Measurements from ENCODE around the gene FEM1B.
"Not testable (repeated sequence)": the region's sequence is repeated elsewhere in the genome, so short reads cannot be mapped to it uniquely, and the experiment has no call there.

FEM1B gene

GRCh38 chr15:68234060-68234459, 43.5 kb upstream of the FEM1B start:
- no peak for TF ChIP-seq POLR2AphosphoS5 (IDR thresholded peaks at IDR 0.05; ENCODE audit: low read depth)
- no peak for DNase-seq (ENCODE audit: low read depth in 1 of 2, low spot score in 1 of 2)
- Histone ChIP-seq H3K4me3 (replicated peaks; ENCODE audit: insufficient read depth, low read length) (no peak overlapping the region), H3K27me3 (ENCODE audit: insufficient read depth, poor library complexity, severe bottlenecking) (no peaks in the 10 kb centered on the region), H3K27ac (replicated peaks) (no peak overlapping the region; the same call in 1 of the 2 replicates)

GRCh38 chr15:68234520-68234919, 43.0 kb upstream of the FEM1B start:
- H3K27me3 ChIP-seq (ENCODE audit: insufficient read depth, poor library complexity, severe bottlenecking); DNase-seq (ENCODE audit: low read depth in 1 of 2, low spot score in 1 of 2); H3K4me3 ChIP-seq (replicated peaks; ENCODE audit: insufficient read depth, low read length); H3K27ac ChIP-seq (replicated peaks): not testable (repeated sequence)

GRCh38 chr15:68235022-68235421, 42.5 kb upstream of the FEM1B start:
- no peak for DNase-seq (ENCODE audit: low read depth in 1 of 2, low spot score in 1 of 2)
- TF ChIP-seq CTCF (IDR thresholded peaks at IDR 0.05; ENCODE audit: insufficient read depth, low read length): no peak
- TF ChIP-seq SPI1 (IDR thresholded peaks at IDR 0.05; ENCODE audit: borderline replicate concordance, low read depth): no peak
- TF ChIP-seq GABPA (IDR thresholded peaks at IDR 0.05; ENCODE audit: low read depth): no peak
- TF ChIP-seq REST (IDR thresholded peaks at IDR 0.05; ENCODE audit: insufficient replicate concordance, low read depth): no peak
- TF ChIP-seq POLR2AphosphoS5 (IDR thresholded peaks at IDR 0.05; ENCODE audit: low read depth): no peak
- H3K27me3 ChIP-seq (ENCODE audit: insufficient read depth, poor library complexity, severe bottlenecking): no peaks in the 10 kb centered on the region
- H3K27ac ChIP-seq (replicated peaks): no peak overlapping the region
- no peak overlapping the region for H3K4me3 ChIP-seq (replicated peaks; ENCODE audit: insufficient read depth, low read length)

GRCh38 chr15:68239025-68239424, 38.5 kb upstream of the FEM1B start:
- Histone ChIP-seq H3K4me3 (replicated peaks; ENCODE audit: insufficient read depth, low read length) (no peak overlapping the region), H3K27ac (replicated peaks) (no peak overlapping the region)
- TF ChIP-seq GABPA (IDR thresholded peaks at IDR 0.05; ENCODE audit: low read depth) (no peak), REST (IDR thresholded peaks at IDR 0.05; ENCODE audit: insufficient replicate concordance, low read depth) (no peak), SPI1 (IDR thresholded peaks at IDR 0.05; ENCODE audit: borderline replicate concordance, low read depth) (no peak), CTCF (IDR thresholded peaks at IDR 0.05; ENCODE audit: insufficient read depth, low read length) (no peak), POLR2AphosphoS5 (IDR thresholded peaks at IDR 0.05; ENCODE audit: low read depth) (no peak)

GRCh38 chr15:68241088-68241935, 36.2 kb upstream of the FEM1B start:
- H3K27me3 ChIP-seq (ENCODE audit: insufficient read depth, poor library complexity, severe bottlenecking): no peaks in the 10 kb centered on the region
- TF ChIP-seq REST (IDR thresholded peaks at IDR 0.05; ENCODE audit: insufficient replicate concordance, low read depth) (no peak), GABPA (IDR thresholded peaks at IDR 0.05; ENCODE audit: low read depth) (no peak), POLR2AphosphoS5 (IDR thresholded peaks at IDR 0.05; ENCODE audit: low read depth) (no peak), CTCF (IDR thresholded peaks at IDR 0.05; ENCODE audit: insufficient read depth, low read length) (no peak), SPI1 (IDR thresholded peaks at IDR 0.05; ENCODE audit: borderline replicate concordance, low read depth) (no peak)

More at GRCh38 chr15:68239025-68239424, 38.5 kb upstream of the FEM1B start:
- H3K27me3 ChIP-seq (ENCODE audit: insufficient read depth, poor library complexity, severe bottlenecking): no peaks in the 10 kb centered on the region
- DNase-seq (ENCODE audit: low read depth in 1 of 2, low spot score in 1 of 2): no peak

More at GRCh38 chr15:68241088-68241935, 36.2 kb upstream of the FEM1B start:
- no peak for DNase-seq (ENCODE audit: low read depth in 1 of 2, low spot score in 1 of 2)
- Histone ChIP-seq H3K4me3 (replicated peaks; ENCODE audit: insufficient read depth, low read length) (no peak overlapping the region), H3K27ac (replicated peaks) (no peak overlapping the region)
